Liver (tissue), 9 donors: Measurements from ENCODE around the gene ZSWIM4. TPM values are rescaled to one million over a fixed set of nuclear protein-coding genes. Genes with fewer than 3 reads are reported as not detected.

Source experiments
- DNase-seq: peaks from one replicate; pipeline ENCODE4 v3.0.0-alpha.2; 2017; ENCODE audit warnings: low spot score
- H3K27ac ChIP-seq, 2 donors: one replicate each; pipeline ENCODE4 v1.7.0; 2013; ENCODE audit warnings: inconsistent platforms in 2 of 2, low read length in 2 of 2, control low read depth in 1 of 2, low read depth in 1 of 2, mild to moderate bottlenecking in 1 of 2
- H3K27me3 ChIP-seq, 4 donors: one replicate each; pipeline versions ENCODE4 v1.6.1 to v1.7.0; 2013; ENCODE audit warnings: low read length in 3 of 4, inconsistent platforms in 1 of 4, mild to moderate bottlenecking in 1 of 4, moderate library complexity in 1 of 4; ENCODE audit not compliant: control insufficient read depth in 4 of 4, insufficient read depth in 4 of 4
- H3K36me3 ChIP-seq, 4 donors: one replicate each; pipeline versions ENCODE4 v1.6.1 to v1.7.0; 2013; ENCODE audit warnings: low read length in 3 of 4, mild to moderate bottlenecking in 3 of 4, low read depth in 1 of 4, moderate library complexity in 1 of 4; ENCODE audit not compliant: control insufficient read depth in 4 of 4, insufficient read depth in 3 of 4
- H3K4me1 ChIP-seq, 4 donors: one replicate each; pipeline versions ENCODE4 v1.6.1 to v1.7.0; 2013; ENCODE audit warnings: low read length in 3 of 4, mild to moderate bottlenecking in 3 of 4, moderate library complexity in 1 of 4; ENCODE audit not compliant: control insufficient read depth in 4 of 4, insufficient read depth in 4 of 4
- H3K4me3 ChIP-seq, 3 donors: one replicate each; pipeline versions ENCODE4 v1.6.1 to v1.7.0; 2013; ENCODE audit warnings: low read length in 3 of 3, control low read depth in 1 of 3, low read depth in 1 of 3, mild to moderate bottlenecking in 1 of 3
- H3K9ac ChIP-seq, 2 donors: one replicate each; pipeline ENCODE4 v1.7.0; 2013; ENCODE audit warnings: low read length in 2 of 2, mild to moderate bottlenecking in 2 of 2, moderate library complexity in 2 of 2, control low read depth in 1 of 2, low read depth in 1 of 2
- H3K9me3 ChIP-seq, 4 donors: one replicate each; pipeline versions ENCODE4 v1.6.1 to v1.7.0; 2013; ENCODE audit warnings: low read length in 3 of 4; ENCODE audit not compliant: control insufficient read depth in 4 of 4
- EGR1 ChIP-seq, 2 donors: IDR thresholded peaks; 2 replicates each; pipeline ENCODE4 v1.6.1; 2016 to 2018; ENCODE audit warnings: antibody characterized with exemption in 2 of 2, low read depth in 2 of 2
- FOXA1 ChIP-seq: IDR thresholded peaks from 2 replicates; pipeline ENCODE4 v1.6.1; 2016; ENCODE audit warnings: antibody characterized with exemption
- FOXA2 ChIP-seq: IDR thresholded peaks from 2 replicates; pipeline ENCODE4 v1.6.1; 2016; ENCODE audit warnings: antibody characterized with exemption
- GABPA ChIP-seq, 2 donors: IDR thresholded peaks in 1 of 2; conservative IDR thresholded peaks in 1 of 2; 2 replicates each; pipeline ENCODE4 v1.6.1; 2016; ENCODE audit warnings: antibody characterized with exemption in 2 of 2, mild to moderate bottlenecking in 1 of 2, moderate library complexity in 1 of 2
- HNF4A ChIP-seq, 2 donors: conservative IDR thresholded peaks; 2 replicates each; pipeline ENCODE4 v1.6.1; 2016; ENCODE audit warnings: antibody characterized with exemption in 2 of 2, mild to moderate bottlenecking in 2 of 2
- HNF4G ChIP-seq: IDR thresholded peaks from 2 replicates; pipeline ENCODE4 v1.6.1; 2016; ENCODE audit warnings: antibody characterized with exemption
- NR2F2 ChIP-seq: IDR thresholded peaks from 2 replicates; pipeline ENCODE4 v1.6.1; 2016; ENCODE audit warnings: antibody characterized with exemption
- RAD21 ChIP-seq, 2 donors: IDR thresholded peaks; 2 replicates each; pipeline ENCODE4 v1.6.1; 2016; ENCODE audit warnings: antibody characterized with exemption in 2 of 2, mild to moderate bottlenecking in 2 of 2
- RXRA ChIP-seq, 2 donors: IDR thresholded peaks; 2 replicates each; pipeline ENCODE4 v1.6.1; 2017 to 2018; ENCODE audit warnings: antibody characterized with exemption in 2 of 2, mild to moderate bottlenecking in 1 of 2
- SP1 ChIP-seq: IDR thresholded peaks from 2 replicates; pipeline ENCODE4 v1.6.1; 2018; ENCODE audit warnings: antibody characterized with exemption, mild to moderate bottlenecking
- TAF1 ChIP-seq: conservative IDR thresholded peaks from 2 replicates; pipeline ENCODE4 v1.6.1; 2016; ENCODE audit warnings: antibody characterized with exemption, mild to moderate bottlenecking
- YY1 ChIP-seq: IDR thresholded peaks from 2 replicates; pipeline ENCODE4 v1.6.1; 2016; ENCODE audit warnings: antibody characterized with exemption, mild to moderate bottlenecking
- WGBS: extraction: QIAGEN DNeasy Blood & Tissue Kit; methylation state at CpG from one replicate; pipeline ENCODE4 v1.1.7; 2013; 5-methylcytosine and 5-hydroxymethylcytosine counted together
- polyA plus RNA-seq, 2 donors: library from polyadenylated mRNA; stranded (reverse) in 1 of 2; unstranded in 1 of 2; fragments of 200-250 nt in 1 of 2; fragments of >200 nt in 1 of 2; fragmentation: Nextera tagmentation in 1 of 2; extraction: Ambion mirVana in 1 of 2; gene quantifications; one replicate each; pipeline versions ENCODE4 v1.2.1 to v1.2.3, GENCODE V29; 2013 to 2015
- total RNA-seq, 2 donors: library from RNA; depleted of rRNA; stranded (reverse); fragments of >200 nt; gene quantifications; one replicate each; pipeline ENCODE4 v1.2.3, GENCODE V29; 2014
- TF ChIP-seq, protein P1 (sequence below): IDR thresholded peaks from 2 replicates; pipeline ENCODE4 v1.6.1; 2016; ENCODE audit warnings: antibody characterized with exemption, mild to moderate bottlenecking
- TF ChIP-seq, protein P2 (sequence below): IDR thresholded peaks from 2 replicates; pipeline ENCODE4 v1.6.1; 2016; ENCODE audit warnings: antibody characterized with exemption
- TF ChIP-seq, protein P3 (sequence below): IDR thresholded peaks from 2 replicates; pipeline ENCODE4 v1.6.1; 2016; ENCODE audit warnings: antibody characterized with exemption
- TF ChIP-seq, protein P4 (sequence below): IDR thresholded peaks from 2 replicates; pipeline ENCODE4 v1.6.1; 2016; ENCODE audit warnings: antibody characterized with exemption
- TF ChIP-seq, protein P5 (sequence below): fragments of 150-350 bp; IDR thresholded peaks from 2 replicates; pipeline ENCODE4 v1.5.1; 2017; ENCODE audit warnings: improper control_type of control experiment, low read depth, low read length; ENCODE audit not compliant: missing input control
- donor health status: healthy.
- donor health status: healthy.
- donor health status: healthy.
- donor health status: healthy.
- donor health status: healthy.

ZSWIM4 gene
- total and polyA plus RNA-seq, 4 donors, result 0.14 to 2.2 (median 1.2) TPM

DNA sequence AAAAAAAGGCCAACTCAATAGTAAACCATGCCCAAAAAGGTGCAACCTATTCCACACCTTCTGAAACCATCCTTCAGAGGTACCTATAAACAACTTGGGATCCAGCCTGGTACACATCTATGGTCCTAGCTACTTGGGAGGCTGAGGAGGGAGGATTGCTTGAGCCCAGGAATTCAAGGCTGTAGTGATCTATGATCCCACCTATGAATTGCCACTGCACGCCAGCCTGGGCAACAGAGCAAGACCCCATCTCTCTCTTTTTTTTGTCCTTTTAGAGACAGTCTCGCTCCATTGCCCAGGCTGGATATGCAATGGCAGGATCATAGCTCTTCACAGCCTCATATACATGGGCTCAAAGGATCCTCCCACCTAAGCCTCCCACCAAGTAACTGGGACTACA is 26.0 kb downstream of the ZSWIM4 start:
- Histone ChIP-seq H3K4me3 (no peak overlapping the region), H3K9ac (no peak overlapping the region), H3K4me1 (no peaks in the 10 kb centered on the region), H3K27ac (no peak overlapping the region), H3K27me3 (no peaks in the 10 kb centered on the region), H3K36me3 (peaks cover 0 to 1% (median 0%) of the 10 kb centered on the region in 4 donors), H3K9me3 (no peaks in the 10 kb centered on the region)
- DNase-seq, result no peak
- no peak for TF ChIP-seq EGR1 (IDR thresholded peaks at IDR 0.05; ENCODE audit: low read depth in 2 of 2)
- no peak for TF ChIP-seq HNF4G
- TF ChIP-seq GABPA (IDR thresholded peaks at IDR 0.05 in 1 of 2, conservative IDR thresholded peaks at IDR 0.05 in 1 of 2), result no peak
- TF ChIP-seq RXRA (IDR thresholded peaks at IDR 0.05), result no peak
- TF ChIP-seq FOXA1, result no peak
- TF ChIP-seq, protein P1, sequence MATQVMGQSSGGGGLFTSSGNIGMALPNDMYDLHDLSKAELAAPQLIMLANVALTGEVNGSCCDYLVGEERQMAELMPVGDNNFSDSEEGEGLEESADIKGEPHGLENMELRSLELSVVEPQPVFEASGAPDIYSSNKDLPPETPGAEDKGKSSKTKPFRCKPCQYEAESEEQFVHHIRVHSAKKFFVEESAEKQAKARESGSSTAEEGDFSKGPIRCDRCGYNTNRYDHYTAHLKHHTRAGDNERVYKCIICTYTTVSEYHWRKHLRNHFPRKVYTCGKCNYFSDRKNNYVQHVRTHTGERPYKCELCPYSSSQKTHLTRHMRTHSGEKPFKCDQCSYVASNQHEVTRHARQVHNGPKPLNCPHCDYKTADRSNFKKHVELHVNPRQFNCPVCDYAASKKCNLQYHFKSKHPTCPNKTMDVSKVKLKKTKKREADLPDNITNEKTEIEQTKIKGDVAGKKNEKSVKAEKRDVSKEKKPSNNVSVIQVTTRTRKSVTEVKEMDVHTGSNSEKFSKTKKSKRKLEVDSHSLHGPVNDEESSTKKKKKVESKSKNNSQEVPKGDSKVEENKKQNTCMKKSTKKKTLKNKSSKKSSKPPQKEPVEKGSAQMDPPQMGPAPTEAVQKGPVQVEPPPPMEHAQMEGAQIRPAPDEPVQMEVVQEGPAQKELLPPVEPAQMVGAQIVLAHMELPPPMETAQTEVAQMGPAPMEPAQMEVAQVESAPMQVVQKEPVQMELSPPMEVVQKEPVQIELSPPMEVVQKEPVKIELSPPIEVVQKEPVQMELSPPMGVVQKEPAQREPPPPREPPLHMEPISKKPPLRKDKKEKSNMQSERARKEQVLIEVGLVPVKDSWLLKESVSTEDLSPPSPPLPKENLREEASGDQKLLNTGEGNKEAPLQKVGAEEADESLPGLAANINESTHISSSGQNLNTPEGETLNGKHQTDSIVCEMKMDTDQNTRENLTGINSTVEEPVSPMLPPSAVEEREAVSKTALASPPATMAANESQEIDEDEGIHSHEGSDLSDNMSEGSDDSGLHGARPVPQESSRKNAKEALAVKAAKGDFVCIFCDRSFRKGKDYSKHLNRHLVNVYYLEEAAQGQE, result no peak
- TF ChIP-seq, protein P2, sequence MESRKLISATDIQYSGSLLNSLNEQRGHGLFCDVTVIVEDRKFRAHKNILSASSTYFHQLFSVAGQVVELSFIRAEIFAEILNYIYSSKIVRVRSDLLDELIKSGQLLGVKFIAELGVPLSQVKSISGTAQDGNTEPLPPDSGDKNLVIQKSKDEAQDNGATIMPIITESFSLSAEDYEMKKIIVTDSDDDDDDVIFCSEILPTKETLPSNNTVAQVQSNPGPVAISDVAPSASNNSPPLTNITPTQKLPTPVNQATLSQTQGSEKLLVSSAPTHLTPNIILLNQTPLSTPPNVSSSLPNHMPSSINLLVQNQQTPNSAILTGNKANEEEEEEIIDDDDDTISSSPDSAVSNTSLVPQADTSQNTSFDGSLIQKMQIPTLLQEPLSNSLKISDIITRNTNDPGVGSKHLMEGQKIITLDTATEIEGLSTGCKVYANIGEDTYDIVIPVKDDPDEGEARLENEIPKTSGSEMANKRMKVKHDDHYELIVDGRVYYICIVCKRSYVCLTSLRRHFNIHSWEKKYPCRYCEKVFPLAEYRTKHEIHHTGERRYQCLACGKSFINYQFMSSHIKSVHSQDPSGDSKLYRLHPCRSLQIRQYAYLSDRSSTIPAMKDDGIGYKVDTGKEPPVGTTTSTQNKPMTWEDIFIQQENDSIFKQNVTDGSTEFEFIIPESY, result no peak
- no peak for TF ChIP-seq FOXA2
- no peak for TF ChIP-seq HNF4A (conservative IDR thresholded peaks at IDR 0.05)
- TF ChIP-seq, protein P3, sequence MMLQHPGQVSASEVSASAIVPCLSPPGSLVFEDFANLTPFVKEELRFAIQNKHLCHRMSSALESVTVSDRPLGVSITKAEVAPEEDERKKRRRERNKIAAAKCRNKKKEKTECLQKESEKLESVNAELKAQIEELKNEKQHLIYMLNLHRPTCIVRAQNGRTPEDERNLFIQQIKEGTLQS, result no peak
- no peak for TF ChIP-seq YY1
- no peak for TF ChIP-seq SP1
- TF ChIP-seq, protein P4, sequence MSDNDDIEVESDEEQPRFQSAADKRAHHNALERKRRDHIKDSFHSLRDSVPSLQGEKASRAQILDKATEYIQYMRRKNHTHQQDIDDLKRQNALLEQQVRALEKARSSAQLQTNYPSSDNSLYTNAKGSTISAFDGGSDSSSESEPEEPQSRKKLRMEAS, result no peak
- TF ChIP-seq RAD21 (IDR thresholded peaks at IDR 0.05), result no peak
- 95% methylated on average over 2 of the region's 2 CpGs for WGBS

DNA sequence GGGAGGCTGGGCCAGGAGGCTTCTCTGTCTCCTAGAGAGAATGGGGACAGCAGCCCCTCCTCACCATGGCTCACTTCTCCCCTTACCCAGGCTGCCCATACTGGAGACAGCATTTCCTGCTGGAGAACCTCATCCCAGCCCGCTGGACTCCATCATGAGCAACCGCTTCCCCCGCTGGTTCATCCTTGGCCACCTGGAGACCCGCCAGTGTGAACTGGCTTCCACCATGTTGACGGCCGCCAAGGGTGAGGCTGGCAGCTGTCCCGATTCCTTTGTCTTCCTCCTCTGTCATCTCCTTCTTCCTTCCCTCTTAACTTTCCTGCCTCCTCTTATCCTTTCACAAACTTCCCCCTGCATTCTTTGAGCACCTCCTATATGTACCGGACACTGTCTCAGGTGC is 28.0 kb downstream of the ZSWIM4 start:
- Histone ChIP-seq H3K9me3 (no peaks in the 10 kb centered on the region), H3K4me3 (no peak overlapping the region), H3K27me3 (no peaks in the 10 kb centered on the region), H3K4me1 (no peaks in the 10 kb centered on the region), H3K36me3 (peaks cover 0 to 1% (median 0%) of the 10 kb centered on the region in 4 donors), H3K27ac (no peak overlapping the region), H3K9ac (no peak overlapping the region)
- WGBS, result 87% methylated on average over 8 of the region's 8 CpGs
- DNase-seq, result no peak
- TF ChIP-seq, protein P2, result no peak
- TF ChIP-seq, protein P5, sequence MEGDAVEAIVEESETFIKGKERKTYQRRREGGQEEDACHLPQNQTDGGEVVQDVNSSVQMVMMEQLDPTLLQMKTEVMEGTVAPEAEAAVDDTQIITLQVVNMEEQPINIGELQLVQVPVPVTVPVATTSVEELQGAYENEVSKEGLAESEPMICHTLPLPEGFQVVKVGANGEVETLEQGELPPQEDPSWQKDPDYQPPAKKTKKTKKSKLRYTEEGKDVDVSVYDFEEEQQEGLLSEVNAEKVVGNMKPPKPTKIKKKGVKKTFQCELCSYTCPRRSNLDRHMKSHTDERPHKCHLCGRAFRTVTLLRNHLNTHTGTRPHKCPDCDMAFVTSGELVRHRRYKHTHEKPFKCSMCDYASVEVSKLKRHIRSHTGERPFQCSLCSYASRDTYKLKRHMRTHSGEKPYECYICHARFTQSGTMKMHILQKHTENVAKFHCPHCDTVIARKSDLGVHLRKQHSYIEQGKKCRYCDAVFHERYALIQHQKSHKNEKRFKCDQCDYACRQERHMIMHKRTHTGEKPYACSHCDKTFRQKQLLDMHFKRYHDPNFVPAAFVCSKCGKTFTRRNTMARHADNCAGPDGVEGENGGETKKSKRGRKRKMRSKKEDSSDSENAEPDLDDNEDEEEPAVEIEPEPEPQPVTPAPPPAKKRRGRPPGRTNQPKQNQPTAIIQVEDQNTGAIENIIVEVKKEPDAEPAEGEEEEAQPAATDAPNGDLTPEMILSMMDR, result no peak
- TF ChIP-seq, protein P3, result no peak
- TF ChIP-seq TAF1 (no peak), FOXA1 (no peak), NR2F2 (no peak), RXRA (IDR thresholded peaks at IDR 0.05) (no peak), YY1 (no peak), HNF4A (conservative IDR thresholded peaks at IDR 0.05) (no peak), HNF4G (no peak), SP1 (no peak), EGR1 (IDR thresholded peaks at IDR 0.05; ENCODE audit: low read depth in 2 of 2) (no peak)
- TF ChIP-seq, protein P1, result no peak
- TF ChIP-seq, protein P4, result no peak
